Dendritic cell treated with granulocyte-macrophage colony-stimulating factor and Interleukin-4, amounts not matched to agents 40 ng/mL and 50 ng/mL, for 4 days (primary cell): ENCODE results near the gene ATP6V0A1.
A peak's percentile ranks its signal among the peaks of the same experiment; 100 is the strongest.

Experiments
- H3K27ac Mint-ChIP-seq: one replicate; pipeline ENCODE4 v1.8.0; 2022; ENCODE audit warnings: mild to moderate bottlenecking, mixed read lengths
- H3K27me3 Mint-ChIP-seq: one replicate; pipeline ENCODE4 v1.8.0; 2022; ENCODE audit warnings: mild to moderate bottlenecking, mixed read lengths
- H3K36me3 Mint-ChIP-seq: one replicate; pipeline ENCODE4 v1.8.0; 2022; ENCODE audit warnings: low read depth, mixed read lengths
- H3K4me1 Mint-ChIP-seq: one replicate; pipeline ENCODE4 v1.8.0; 2022; ENCODE audit warnings: low read depth, mixed read lengths
- H3K4me3 Mint-ChIP-seq: one replicate; pipeline ENCODE4 v1.8.0; 2022; ENCODE audit warnings: mild to moderate bottlenecking, moderate library complexity, mixed read lengths
- H3K9me3 Mint-ChIP-seq: one replicate; pipeline ENCODE4 v1.8.0; 2022; ENCODE audit warnings: mixed read lengths
- intact Hi-C: fragments of 100-400 bp; cut with micrococcal nuclease; formaldehyde crosslinking; loops from one replicate; pipeline ENCODE4 v1.15.0; 2022

Gene ATP6V0A1

DNA sequence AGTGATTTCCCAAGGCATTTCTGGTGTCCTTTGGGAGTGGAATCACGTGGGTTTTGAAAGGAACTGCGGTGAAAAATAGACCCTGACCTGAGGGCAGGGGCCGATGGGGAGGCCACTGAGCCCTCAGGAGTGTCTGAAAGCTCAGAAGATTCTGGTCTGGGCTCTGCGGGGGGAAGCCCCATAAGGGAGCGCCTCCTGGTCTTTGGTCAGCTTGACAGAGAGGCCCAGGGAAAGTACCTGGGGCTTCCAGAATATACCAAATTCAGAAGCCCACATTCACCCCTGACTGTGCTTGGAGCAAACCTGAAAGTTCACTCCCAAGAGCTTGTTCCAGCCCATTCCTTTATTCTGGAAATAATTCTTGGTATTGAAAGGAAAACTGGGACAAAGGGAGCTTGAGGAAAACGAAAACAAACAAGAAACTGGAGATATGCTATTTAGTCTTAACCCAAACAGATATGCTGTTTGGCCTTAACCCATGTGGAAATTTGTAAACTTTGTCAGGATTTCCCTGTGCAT lies 54.1 kb downstream of the ATP6V0A1 start:
- H3K4me1 Mint-ChIP-seq, result peaks cover 41% of the 10 kb centered on the region
- intact Hi-C loops, result no loop called here

DNA sequence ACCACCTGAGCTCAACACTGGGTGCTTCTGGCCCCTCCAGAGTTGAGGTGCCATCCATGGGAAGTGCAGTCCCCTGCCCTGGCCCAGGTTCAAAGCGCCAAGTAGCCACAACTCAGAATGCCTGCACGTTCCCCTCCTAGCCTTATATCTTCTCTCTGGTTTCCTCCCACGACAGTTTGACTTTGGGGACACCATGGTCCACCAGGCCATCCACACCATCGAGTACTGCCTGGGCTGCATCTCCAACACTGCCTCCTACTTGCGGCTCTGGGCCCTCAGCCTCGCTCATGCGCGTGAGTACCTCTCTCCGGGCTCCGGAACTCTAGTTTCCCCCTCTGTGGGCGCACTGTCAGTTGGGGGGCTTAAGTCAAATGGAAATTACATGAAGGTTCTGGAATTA lies 55.0 kb downstream of the ATP6V0A1 start:
- H3K27ac Mint-ChIP-seq, result no peak overlapping the region
- intact Hi-C loops, result no loop called here

More for the DNA sequence above, 54.1 kb downstream of the ATP6V0A1 start:
- H3K36me3 Mint-ChIP-seq, result peaks cover 97% of the 10 kb centered on the region
- H3K27me3 Mint-ChIP-seq, result no peaks in the 10 kb centered on the region
- no peaks in the 10 kb centered on the region for H3K9me3 Mint-ChIP-seq
- no peak overlapping the region for H3K27ac Mint-ChIP-seq
- H3K4me3 Mint-ChIP-seq, result no peak overlapping the region

DNA sequence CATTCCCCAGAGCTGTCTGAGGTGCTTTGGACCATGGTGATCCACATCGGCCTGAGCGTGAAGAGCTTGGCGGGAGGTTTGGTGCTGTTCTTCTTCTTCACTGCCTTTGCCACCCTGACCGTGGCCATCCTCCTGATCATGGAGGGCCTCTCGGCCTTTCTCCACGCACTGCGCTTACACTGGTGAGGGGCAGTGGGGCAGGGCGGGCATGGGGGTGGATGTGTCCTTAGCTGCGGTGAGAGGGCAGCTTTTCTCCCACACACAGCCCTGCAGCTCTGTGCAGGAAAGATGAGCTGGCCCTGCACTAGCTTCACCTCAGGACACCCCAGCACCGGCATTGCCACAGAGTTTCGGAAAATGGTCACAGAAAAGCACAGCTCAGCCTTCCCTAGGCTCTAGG lies 55.6 kb downstream of the ATP6V0A1 start:
- Mint-ChIP-seq H3K4me1 (peaks cover 45% of the 10 kb centered on the region), H3K27me3 (no peaks in the 10 kb centered on the region), H3K36me3 (peaks cover 82% of the 10 kb centered on the region), H3K4me3 (no peak overlapping the region), H3K27ac (no peak overlapping the region), H3K9me3 (no peaks in the 10 kb centered on the region)
- intact Hi-C loops, result no loop called here

More for the DNA sequence above, 55.0 kb downstream of the ATP6V0A1 start:
- Mint-ChIP-seq H3K9me3 (no peaks in the 10 kb centered on the region), H3K27me3 (no peaks in the 10 kb centered on the region), H3K4me1 (peaks cover 45% of the 10 kb centered on the region), H3K4me3 (no peak overlapping the region), H3K36me3 (peaks cover 88% of the 10 kb centered on the region)

DNA sequence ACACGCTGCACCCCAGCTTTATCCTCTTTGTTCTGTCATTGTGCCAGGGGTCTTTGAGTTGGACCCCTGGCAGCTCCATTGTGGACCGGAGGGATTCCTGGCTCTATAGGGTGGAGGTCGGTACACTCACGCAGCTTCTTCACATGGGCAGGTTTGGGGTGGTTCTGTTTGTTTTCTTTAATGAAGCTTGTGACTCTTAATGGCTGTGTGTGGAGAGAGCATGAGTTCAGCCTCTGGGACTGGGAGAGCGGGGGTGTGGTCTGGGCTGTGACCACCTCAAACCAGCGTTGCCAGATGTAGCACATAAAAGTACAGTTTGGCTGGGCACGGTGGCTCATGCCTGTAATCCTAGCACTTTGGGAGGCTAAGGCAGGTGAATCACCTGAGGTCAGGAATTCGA lies 56.2 kb downstream of the ATP6V0A1 start:
- Mint-ChIP-seq H3K27me3 (no peaks in the 10 kb centered on the region), H3K27ac (no peak overlapping the region), H3K4me3 (no peak overlapping the region), H3K9me3 (no peaks in the 10 kb centered on the region), H3K4me1 (peaks cover 45% of the 10 kb centered on the region), H3K36me3 (peaks cover 79% of the 10 kb centered on the region)
- intact Hi-C loops, result loop anchor here (5.0 kb wide), 2 partner anchors 108 to 193 kb away; no protein-coding TSS in a partner anchor

DNA sequence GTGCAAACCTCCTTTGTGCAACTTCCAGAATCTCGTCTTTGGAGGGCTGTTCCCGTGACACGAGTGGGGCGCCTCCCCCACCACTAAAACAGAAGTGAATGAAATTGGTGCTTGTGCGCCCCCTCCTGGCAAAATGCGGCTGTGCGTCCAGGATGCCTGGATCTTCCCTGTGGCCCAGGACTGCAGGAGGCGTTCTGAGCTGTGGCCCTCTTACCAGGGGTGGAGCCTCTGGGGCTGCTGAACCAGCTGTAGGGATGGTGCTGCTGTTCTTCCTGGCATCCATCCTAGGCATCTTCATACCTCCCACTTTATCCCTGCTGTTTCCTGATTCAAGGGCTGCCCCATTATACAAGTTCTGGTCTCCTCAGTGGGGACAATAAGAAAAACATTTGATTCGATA lies 58.8 kb downstream of the ATP6V0A1 start:
- no peaks in the 10 kb centered on the region for H3K9me3 Mint-ChIP-seq
- no peak overlapping the region for H3K4me3 Mint-ChIP-seq
- H3K27me3 Mint-ChIP-seq, result no peaks in the 10 kb centered on the region
- intact Hi-C loops, result loop anchor here (5.0 kb wide), 2 partner anchors 110 to 195 kb away; no protein-coding TSS in a partner anchor
- H3K4me1 Mint-ChIP-seq, result peaks cover 62% of the 10 kb centered on the region
- H3K36me3 Mint-ChIP-seq, result peaks cover 74% of the 10 kb centered on the region
- H3K27ac Mint-ChIP-seq, result peak overlapping the region; percentile 88

DNA sequence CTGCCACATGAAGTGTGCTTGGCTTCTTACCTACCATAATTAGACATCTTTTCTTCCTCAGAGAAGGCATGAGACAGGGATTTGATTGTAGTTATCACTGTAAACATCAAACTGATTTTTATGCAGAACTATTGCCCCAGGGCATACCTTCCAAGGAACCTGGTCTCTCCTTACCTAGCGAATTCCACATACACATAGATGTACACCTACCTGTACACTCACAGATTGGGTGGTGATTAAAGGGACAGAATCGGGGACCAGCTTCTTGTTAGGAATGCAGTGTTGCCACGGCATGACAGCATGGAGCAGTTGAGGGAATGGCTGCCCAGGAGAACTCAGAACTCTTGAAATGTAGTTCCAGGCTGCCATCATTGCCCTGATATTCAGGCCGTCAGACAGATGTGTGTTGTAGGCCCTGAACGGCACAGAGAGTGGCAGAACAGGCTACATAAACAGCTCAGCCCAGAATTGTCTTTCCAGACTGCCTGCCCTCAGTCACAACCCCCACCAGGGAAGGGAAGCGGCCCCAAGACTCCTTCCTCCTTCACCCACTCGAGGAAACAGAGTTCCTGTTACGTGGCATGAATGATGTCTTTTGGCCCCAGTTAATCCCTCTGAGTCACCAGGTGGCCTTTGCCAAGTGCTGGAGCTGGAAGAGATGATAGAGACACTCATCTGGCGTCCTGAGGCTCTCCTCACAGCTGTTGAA lies 59.5 kb downstream of the ATP6V0A1 start:
- Mint-ChIP-seq H3K27me3 (no peaks in the 10 kb centered on the region), H3K4me1 (peaks cover 62% of the 10 kb centered on the region), H3K4me3 (peak overlapping the region; percentile 18), H3K27ac (peak overlapping the region; percentile 88), H3K9me3 (no peaks in the 10 kb centered on the region), H3K36me3 (peaks cover 74% of the 10 kb centered on the region)
- intact Hi-C loops, result loop anchor here (5.0 kb wide), 2 partner anchors 111 to 196 kb away; no protein-coding TSS in a partner anchor

DNA sequence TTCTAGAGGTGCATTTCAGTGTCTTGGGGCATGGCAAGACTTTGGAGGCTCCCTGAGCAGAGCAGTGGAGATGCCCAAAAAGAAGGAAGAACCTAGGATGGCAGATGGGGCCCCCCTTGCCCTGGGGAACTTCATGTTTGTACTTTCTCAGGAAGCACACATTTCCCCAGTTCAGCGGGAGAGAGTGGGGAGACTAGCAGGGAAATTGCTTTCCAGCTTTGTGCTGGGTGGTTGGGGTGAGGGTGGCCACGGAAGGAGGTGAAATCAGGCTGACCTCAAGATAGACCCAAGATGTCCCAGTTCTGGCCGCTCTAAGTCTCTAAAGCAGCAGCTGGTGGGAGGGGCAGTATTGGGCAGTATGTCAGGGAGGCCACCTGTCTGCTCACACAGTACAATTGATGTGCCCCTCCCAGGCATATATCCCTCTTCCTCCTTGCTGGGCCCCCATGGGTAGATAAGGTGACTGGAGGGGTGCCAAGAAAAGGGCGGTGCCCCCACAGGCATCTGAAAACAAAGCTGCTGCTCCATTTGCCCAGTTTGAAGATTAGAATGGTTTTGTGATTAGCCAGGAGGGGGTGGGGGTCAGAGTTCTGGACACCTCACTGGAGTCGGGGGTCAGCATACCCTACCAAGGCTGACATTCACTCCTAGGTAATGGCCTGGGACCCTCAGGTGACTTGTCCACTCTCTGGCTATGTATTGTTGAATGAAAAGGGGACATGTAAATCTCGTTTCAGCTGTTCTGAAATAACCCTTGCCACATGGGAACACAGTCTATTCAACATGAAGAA lies 60.3 kb downstream of the ATP6V0A1 start:
- H3K27me3 Mint-ChIP-seq, result no peaks in the 10 kb centered on the region
- H3K27ac Mint-ChIP-seq, result peak overlapping the region; percentile 88
- no peaks in the 10 kb centered on the region for H3K9me3 Mint-ChIP-seq
- peak overlapping the region; percentile 18 for H3K4me3 Mint-ChIP-seq
- H3K36me3 Mint-ChIP-seq, result peaks cover 74% of the 10 kb centered on the region
- H3K4me1 Mint-ChIP-seq, result peaks cover 62% of the 10 kb centered on the region
- intact Hi-C loops, result loop anchor here (5.0 kb wide), 2 partner anchors 112 to 197 kb away; no protein-coding TSS in a partner anchor

DNA sequence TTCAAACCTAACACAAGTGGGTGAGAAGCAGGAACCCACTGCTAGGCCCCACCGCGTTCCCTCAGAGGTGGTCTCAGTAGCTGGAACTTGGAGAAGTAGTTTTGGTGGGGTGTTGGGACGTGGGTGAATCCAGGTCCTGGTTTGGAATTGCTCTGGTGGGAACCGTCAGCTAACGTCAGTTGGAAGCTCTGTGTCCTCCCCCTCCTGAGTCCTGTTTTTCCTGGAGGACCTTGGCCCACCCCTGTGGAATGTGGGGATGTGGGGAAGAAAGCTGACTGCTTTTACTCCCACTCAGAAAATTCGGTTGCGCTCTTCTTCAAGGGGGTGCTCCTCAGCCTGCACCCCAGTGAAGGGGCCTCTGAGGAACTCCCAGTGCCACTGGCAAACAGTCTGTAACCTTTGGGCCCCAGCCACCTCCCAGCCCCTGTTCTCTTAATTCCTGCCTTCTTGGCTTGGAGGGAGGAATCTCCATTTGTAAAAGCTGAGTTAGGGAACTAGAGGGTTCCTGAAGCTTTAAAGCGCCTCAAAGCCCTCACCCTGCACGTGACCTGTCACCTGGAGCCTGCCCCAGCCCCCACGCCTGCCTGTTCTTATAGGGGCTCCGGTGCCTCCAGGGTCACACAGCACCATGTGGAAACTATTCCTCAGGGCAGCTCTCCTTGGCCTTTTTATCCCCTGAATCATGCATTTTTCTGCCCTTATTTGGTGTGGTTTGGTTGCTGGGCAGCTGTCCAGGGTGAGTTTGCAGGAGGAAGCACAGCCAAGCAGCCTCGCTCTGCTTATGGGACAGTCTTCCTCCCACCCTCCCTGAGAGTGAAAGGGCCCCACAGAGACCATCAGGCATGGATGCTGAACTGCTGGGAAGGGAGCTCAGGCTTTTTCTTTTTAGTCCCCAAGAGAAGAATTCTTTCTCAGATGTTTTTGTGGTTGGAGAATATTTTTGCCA lies 61.1 kb downstream of the ATP6V0A1 start:
- H3K36me3 Mint-ChIP-seq, result peaks cover 66% of the 10 kb centered on the region
- H3K27ac Mint-ChIP-seq, result peak overlapping the region; percentile 88
- no peaks in the 10 kb centered on the region for H3K9me3 Mint-ChIP-seq
- H3K4me3 Mint-ChIP-seq, result peak overlapping the region; percentile 11
- no peaks in the 10 kb centered on the region for H3K27me3 Mint-ChIP-seq
- peaks cover 62% of the 10 kb centered on the region for H3K4me1 Mint-ChIP-seq
- intact Hi-C loops, result loop anchor here (5.0 kb wide), 2 partner anchors 113 to 198 kb away; no protein-coding TSS in a partner anchor

DNA sequence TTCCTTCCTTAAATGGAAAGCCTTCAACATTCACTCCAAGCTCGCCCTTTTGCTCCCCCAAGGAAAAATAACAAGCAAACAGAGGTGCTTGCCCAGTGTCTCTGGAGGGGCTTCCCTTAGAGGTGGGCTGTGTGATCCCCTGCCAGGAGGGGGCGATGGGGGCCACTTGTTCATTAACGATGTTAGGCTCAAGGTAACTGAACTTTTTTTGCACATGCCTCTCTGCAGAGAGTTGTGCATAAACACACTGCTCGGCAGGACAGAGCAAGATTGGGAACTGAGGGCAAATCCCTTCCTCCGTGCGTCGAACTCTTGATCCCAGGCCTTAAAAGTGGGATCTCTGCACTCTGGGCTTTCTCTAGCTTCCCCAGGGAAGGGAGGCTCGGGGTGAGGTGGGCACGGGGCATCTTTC lies 61.9 kb downstream of the ATP6V0A1 start:
- Mint-ChIP-seq H3K27me3 (no peaks in the 10 kb centered on the region), H3K4me3 (no peak overlapping the region), H3K27ac (peak overlapping the region; percentile 88), H3K4me1 (peaks cover 68% of the 10 kb centered on the region), H3K36me3 (peaks cover 60% of the 10 kb centered on the region), H3K9me3 (no peaks in the 10 kb centered on the region)
- intact Hi-C loops, result no loop called here

DNA sequence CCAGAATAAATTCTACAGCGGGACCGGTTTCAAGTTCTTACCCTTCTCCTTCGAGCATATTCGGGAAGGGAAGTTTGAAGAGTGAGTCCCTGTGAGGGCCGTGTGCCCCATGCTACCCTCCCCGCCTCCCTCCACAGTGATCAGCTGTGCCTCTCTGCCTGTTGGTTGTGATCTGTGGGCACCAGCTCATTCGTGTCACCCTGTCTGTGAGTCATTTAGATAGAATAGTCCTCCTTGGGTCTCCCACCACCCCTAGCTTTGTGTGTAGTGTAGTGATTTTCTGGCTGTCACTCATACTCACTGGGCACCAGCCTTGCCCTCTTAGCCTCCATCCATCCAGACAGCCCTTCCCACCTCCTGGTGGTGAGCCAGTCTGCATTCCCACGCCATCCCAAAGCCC lies 62.4 kb downstream of the ATP6V0A1 start:
- H3K4me3 Mint-ChIP-seq, result no peak overlapping the region
- H3K4me1 Mint-ChIP-seq, result peaks cover 69% of the 10 kb centered on the region
- intact Hi-C loops, result no loop called here
- H3K27me3 Mint-ChIP-seq, result no peaks in the 10 kb centered on the region
- peak overlapping the region; percentile 88 for H3K27ac Mint-ChIP-seq
- no peaks in the 10 kb centered on the region for H3K9me3 Mint-ChIP-seq
- peaks cover 55% of the 10 kb centered on the region for H3K36me3 Mint-ChIP-seq

DNA sequence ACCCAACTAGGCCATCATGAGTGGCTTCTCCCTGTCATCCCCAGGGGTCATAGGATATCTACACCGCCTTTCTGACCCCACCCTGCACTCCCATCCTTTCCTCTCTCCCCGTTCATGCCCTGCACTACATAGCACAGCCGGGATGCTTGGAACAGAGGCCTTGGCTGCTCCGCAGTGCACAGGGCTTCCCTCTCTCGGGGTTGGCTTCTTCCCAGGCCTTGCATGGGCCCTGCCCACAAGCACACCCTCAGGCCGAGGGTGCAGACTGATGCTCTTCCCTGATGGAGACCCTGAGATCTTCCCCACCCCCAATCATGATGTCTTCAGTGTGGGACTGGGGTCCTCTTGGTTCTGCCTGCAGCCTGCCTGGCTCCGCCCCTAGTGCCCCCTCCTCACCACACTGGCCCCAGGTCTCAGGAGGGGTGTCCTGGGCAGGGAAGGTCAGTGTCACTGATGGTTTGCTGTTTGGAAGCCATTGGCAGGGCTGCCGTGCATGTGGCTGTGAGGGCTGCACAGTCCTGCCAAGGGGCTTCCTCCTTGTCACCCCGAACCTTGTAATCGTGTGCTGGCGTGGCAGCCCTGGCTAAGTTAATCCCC lies 63.1 kb downstream of the ATP6V0A1 start:
- intact Hi-C loops, result no loop called here
- no peaks in the 10 kb centered on the region for H3K9me3 Mint-ChIP-seq
- H3K27me3 Mint-ChIP-seq, result no peaks in the 10 kb centered on the region
- peaks cover 48% of the 10 kb centered on the region for H3K36me3 Mint-ChIP-seq
- peak overlapping the region; percentile 49 for H3K27ac Mint-ChIP-seq
- peaks cover 69% of the 10 kb centered on the region for H3K4me1 Mint-ChIP-seq
- no peak overlapping the region for H3K4me3 Mint-ChIP-seq

DNA sequence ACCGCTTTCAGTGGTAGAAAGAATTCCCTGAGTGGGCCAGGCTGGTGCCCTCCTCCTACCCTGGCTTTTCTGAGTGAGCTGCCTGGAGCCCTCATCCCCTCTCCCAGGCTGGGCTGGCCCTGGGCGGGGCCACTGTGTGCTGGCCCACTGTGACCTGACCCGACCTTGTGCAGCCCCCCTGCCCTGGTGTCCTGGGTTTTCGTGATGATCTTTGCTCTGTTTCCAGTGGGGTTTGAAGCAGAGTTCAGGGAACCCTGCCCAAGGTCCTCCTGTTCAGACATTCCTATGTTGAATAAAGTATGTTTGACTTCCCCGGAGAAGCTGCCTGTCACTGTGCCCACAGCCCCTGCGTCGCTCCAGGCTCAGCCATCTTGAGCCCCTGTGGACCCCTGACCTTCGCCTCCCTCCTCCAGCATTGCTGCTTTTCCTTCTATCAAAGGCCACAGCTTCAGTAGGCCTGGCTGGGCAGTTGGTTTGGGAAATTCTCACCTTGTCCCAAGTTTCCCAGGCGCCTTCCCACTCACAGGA lies 63.6 kb downstream of the ATP6V0A1 start:
- intact Hi-C loops, result no loop called here
- Mint-ChIP-seq H3K4me1 (peaks cover 69% of the 10 kb centered on the region), H3K36me3 (peaks cover 43% of the 10 kb centered on the region), H3K27ac (peak overlapping the region; percentile 49), H3K4me3 (no peak overlapping the region), H3K27me3 (no peaks in the 10 kb centered on the region), H3K9me3 (no peaks in the 10 kb centered on the region)
